HG02642 (cell line): ENCODE measurements around the gene ZNF423.

Experiments
- ATAC-seq: cut with Tn5 transposase; IDR thresholded peaks from one replicate; pipeline ENCODE4 v1.9.1; 2021; ENCODE audit warnings: mild to moderate bottlenecking; ENCODE audit not compliant: unreplicated experiment, poor library complexity

Gene ZNF423

DNA sequence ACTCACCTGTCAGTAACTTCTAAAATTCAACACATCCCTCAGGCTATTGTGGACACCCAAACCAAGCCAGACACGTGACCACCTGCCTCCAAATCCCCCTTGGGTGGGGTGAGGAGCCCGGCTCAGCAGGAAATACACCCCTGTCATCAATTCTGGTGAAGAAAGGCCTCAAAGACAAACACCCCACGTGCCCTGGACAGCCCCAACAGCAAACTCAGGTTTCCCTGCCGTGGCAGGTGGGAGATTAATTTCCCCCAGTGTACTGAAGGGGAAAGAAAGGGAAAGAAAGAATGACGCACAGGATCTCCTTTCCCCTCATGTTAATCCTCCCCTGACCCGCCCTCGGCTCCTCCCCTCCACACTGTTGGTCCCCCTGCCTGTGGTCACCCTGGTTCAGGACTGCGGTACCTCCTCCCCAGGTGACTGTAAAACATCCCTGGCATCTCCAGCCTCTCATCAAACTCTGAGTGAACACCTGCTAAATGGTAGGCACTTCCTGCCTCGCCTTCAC is 98.3 kb downstream of the ZNF423 start:
- no peak for ATAC-seq

DNA sequence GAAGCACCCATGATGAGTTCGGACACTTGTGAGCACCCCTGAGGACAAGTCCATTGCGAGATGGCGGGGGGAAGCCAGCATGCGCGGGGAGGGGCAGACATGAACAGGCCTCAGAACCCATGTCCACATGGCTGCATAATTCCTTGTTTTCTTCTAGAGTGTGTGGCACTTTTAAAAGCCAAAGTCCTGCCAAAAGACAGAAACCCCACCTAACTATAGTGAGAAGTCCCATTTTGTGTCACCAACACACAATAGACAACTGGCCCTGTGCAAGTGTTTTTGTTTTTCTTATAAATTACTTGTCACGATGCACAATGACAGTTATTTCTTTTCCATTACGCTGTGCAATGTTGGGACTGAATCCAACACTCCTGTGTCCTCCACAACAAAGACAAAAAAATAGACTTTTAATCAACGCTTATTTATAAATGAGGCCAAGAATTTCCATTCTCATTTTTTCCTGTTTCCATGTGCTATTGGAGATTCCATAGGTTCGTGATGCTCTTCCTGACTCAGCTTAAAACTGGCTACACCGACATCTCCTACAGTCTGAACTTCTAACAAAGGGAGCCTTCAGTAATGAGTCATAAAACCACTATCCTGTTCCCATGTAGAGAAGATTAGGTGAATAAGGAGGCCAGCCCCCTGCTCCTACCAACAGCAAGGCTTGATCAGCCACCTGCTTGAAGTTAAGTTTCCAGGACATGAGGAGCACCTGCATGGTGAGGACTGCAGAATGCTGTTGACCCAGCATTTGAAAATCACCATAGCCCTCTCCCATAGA is 98.9 kb downstream of the ZNF423 start:
- ATAC-seq = no peak

DNA sequence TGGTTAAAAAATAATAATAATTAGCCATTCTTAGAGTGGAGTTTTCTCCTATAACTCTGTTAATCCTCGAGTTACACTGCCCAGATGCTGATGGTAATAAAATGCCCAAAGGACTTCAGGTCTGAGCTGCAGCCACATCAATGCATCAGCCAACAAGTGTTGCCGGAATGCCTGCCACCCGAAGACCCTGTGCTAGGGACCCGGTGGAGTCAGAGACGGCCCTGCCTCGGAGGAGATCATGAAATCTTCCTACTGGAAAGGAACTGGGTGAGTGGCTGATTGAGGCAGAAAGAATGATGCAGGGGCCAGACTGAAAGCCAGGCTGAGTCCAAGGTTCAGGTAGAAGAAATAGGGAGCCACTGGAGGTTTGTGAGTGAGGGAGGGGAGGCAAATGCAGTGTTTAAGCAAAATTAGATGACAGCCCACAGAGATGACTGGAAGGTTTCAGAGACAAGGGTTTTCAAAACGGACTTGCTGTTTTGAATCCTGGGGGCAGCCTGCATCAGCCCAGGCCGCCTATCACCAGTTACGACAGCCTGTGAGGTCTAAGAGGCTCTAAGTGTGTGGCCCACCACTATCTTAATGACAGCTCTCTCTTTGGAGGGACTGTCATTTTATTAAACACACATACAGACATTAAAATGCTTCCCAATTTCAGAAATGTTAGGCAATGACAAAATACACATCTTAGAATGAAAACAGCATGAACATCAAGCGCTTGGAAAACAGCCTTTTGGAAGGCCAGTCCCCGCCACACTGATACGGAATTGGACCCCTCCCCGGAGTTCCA is 100.0 kb downstream of the ZNF423 start:
- ATAC-seq = no peak

DNA sequence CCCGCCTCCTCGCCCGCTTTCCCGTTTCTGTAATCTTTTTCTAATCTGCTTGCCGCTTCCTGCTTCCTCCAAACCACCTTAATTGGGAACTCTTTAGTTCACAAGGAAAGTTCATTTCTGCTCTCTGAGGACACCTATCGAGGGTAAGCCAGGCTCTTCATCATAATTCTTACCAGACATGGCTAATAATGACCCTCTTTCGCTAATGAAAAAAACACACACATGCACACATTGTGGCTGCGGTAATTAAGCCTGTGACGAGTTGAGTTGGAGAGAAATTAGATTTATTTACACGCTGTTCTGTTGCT is 100.6 kb downstream of the ZNF423 start:
- no peak for ATAC-seq

DNA sequence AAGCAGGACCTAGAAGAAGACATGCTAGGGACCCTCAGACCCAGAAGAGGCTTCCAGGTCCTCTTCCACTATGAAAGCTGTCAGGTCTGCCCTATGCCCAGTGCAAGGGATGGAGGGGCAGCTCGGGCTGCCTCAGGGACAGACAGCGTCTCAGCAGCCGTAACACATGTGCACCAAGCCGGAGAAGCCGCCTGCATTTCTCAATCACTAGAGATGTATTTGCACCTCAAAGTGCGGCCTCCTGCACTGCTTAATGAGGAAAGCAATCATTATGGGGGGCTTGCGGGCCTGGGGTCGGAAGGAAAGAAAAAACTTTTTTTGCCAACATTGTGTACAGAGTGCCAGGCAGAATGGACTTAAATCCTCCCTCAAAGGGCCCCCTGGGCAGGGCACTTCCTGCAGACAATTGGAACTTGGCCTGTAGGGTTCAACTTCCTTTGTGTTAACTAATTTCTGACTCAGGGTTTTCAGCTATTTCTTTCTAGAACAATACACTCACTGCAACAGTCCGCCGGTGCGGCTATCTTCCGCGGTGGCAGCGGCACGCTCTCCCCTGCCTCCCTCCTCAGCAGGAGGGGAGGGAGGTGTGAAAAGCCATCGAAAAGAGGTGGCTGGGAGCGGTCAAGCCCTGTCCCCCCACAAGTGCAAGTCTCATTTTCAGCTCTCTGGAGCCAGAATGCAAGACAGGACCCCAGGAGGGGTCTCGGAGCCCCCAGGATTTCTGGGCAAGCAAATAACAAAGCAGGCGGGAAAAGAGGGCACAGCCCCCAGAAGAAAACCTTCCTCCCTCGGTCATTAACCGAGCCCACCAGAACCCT is 101.2 kb downstream of the ZNF423 start:
- no peak for ATAC-seq

DNA sequence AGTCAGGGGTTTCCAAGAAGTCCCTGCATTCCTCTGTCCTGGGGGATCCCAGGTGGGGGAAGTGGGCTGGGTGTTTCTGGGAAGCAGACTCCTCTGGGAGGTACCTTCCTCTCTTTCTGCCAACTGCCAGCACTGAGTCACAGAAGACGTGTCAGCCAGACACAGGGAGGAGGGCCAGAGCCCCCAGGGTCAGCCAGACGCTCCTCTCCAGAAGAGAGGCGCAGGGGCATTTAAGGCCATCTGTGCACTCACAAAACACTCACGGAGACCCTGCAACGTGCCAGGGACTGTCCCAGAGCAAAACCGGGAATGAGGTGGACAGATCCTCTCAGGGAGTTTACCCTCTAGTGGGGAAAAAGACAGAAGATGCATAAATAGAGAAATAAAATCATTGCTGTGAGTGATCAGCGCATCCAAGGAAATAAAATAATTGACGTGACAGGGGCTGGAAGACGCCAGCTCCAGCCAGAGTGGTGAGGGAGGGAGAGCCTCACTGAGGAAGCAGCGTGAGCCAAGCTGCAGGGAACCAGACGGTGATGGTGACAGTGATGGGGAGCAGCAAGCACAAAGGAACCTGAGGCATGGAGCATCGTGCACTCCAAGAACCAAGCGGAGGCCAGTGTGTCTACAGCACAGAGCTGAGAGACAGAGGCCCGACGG is 105.4 kb downstream of the ZNF423 start:
- ATAC-seq = no peak

DNA sequence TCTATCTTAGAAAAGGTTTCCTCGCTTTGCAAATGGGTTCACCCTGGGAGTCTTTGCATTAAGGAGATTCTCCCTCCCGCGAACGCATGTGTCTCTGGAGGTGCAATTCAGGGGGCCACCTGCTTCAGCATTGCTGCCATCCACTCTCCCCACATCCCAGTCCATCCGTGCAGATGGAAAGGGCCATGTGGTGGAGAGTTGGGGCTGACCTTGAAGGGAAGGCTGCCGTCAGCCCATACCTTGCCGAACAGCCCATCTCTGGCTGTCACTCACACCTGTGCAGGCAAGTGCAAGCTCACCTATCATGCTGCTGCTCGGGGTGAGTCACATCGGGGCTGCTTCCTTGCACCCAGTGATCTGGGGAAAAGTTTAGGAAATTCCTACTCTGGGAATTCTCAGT is 106.1 kb downstream of the ZNF423 start:
- ATAC-seq = no peak

DNA sequence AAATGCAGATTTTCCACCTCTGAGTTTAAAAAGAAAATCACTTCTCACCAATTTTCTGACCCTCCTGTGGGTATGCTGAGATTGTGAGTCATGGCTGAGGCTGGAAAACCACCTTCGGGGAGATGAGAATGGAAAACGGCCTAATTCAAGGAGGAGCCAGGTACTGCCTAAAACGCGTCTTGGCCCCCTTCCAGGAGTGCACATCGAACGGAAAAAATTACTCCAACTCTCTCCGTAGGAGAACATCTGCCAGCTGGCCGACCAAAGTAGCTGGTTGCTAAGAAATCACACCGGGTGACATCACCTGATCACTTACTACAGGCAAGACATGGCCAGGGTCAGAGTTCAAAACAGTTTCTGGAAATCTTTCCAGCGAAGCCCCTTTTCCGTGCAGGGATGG is 107.6 kb downstream of the ZNF423 start:
- no peak for ATAC-seq

DNA sequence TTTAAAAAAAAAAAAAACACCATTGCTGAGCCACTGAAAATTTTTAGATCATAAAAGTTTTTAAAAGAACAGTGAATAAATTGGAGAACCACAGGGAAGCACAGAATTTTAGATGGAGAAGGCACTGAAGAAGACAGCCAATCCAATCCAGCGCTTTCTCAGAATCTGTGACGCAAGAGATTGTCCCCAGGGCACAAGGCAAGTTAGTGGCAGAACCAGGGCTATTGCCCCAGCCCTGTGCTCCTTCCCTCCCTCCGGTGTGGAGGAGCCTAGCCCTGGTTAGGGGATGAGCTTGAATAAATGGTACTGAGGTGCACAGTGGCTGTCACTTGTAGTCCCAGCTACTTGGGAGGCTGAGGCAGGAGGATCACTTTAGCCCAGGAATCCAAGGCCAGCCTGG is 108.3 kb downstream of the ZNF423 start:
- ATAC-seq = no peak

DNA sequence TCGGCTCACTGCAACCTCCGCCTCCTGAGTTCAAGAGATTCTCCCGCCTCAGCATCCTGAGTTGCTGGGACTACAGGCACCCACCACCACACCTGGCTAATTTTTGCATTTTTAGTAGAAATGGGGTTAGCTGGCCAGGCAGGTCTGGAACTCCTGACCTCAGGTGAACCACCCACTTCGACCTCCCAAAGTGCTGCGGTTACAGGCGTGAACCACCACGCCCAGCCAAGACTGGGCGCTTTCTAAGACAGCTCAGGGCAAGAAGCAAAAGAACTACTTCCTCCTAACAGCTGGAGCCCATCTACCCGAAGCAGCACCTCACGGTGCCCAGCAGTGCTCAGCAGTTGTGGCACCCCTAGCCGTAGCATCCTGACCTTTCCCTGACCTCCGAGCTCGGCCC is 109.4 kb downstream of the ZNF423 start:
- no peak for ATAC-seq

DNA sequence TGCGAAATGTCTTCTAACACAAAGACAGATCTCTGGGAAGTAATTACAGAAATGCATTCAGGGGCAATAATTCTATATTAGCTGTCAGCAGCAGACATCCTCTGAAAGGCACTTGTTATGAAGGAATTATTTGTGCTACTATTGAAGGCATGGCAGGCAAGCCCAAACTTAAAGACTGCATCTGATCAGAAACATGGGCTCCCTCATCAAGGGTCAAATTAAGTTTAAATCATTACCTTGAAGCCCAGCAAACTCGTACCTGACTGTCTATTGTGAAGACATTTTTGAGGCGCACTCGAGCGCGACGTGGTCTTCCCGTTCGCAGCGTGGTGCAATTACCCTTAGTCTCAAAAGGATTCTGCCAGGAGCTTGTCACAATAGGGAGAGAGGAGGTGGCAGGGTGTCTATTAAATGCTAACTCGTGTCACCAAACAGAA is 110.6 kb downstream of the ZNF423 start:
- ATAC-seq = no peak

DNA sequence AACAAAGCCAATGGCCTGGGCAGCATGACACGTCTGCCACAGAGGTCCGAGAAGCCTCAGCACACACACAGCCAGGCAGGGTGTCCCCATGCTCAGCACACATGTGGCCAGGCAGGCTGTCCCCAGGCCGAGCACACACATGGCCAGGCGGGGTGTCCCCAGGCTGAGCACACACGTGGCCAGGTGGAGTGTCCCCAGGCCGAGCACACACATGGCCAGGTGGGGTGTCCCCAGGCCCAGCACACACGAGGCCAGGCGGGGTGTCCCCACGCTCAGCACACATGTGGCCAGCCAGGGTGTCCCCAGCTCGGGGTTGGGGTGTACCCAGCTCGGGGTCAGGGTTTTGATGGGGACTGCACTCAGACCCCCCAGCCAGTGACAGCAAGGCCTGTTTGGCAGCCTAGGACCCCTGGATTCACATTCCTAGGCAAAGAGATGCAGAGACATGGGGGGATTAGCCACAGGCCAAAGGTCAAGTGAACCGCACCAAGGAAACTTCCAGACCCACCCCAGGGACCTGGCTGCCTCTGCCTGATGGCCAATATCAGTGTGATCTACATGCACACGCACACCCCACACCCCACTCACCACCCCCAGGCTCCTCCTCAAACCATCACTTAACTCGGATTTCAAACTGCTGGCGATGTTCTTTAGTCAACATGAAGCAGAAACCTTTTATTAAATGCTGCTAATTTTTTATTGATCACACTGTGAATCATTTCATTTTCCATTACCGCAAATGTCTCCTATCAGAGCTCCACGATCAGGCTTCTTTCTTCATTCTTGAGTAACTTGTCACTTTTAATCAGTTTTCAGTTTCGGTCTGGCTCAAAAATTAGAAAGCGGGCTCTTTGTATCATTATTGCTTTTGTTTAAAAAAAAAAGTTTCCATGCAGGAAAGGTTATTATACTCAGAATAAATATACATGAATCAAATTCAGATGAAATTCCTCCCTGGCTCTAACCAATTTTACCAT is 111.4 kb downstream of the ZNF423 start:
- no peak for ATAC-seq

DNA sequence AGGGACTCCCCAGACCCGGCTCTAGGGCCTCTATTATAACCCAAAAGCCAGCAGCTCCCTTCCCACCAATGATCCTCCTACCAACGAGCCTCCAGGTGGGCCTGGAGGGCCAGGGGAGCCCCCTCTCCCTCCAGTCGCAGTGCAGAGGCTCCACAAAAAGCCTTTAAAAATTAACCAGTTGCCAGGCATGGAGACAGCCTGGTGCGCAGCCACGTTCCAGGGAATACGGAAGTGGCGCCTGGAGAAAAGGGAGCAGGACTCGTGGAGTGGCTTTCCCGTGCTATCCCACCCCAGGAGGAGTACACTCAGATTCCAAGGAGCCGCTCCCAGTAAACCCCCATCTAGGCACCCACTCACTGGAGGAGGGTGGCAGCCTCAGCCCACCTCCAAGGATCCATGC is 112.3 kb downstream of the ZNF423 start:
- no peak for ATAC-seq

DNA sequence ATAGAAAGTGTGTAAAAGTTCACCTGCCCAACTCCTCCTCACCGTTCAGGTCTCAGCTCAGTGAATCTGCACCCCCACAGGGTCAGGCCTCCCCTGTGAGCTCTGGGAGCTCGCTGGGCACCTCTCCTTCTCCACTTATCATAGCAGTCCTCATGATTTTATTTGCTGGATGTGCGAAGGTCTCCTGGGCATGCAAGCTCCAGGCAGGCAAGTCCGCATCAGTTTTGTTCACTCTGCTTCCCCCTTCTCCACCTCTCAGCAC is 112.8 kb downstream of the ZNF423 start:
- ATAC-seq = no peak

DNA sequence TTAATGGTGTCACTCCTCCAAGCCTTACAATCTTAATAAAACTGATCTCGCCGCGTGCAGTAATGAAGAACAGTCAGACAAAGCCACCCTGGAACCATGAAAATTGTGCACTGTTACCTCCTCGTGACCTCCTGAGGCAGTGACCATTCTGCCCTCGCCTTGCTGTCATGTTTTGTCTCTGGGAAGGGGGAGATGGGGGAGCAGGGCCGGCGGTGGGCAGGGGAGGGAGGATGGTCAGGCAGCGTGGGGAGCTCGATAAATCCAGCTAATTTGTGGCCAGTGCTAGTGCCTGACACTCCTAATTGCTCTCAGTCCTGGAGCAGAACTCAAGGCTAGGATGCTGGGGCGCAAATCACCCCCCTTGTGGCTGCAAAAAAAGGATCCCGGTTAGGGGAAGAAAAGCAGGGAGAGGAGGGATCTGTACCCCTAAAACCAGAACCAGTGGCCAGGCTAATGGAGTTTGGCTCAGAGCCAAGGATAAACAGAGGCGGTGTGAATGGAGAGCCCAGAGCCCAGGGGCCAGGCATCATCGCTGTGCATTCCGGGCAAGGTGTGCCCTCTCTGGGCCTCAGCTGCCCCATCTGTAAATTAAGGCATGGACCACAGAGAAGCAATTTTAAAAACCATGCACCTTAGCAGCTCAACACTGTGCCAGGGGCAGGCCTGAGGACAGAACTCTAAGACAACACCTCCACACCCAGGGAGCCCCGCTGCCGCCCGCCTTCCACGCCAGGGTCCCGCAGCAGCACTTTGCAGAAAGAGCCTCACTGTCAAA is 113.3 kb downstream of the ZNF423 start:
- ATAC-seq = no peak

DNA sequence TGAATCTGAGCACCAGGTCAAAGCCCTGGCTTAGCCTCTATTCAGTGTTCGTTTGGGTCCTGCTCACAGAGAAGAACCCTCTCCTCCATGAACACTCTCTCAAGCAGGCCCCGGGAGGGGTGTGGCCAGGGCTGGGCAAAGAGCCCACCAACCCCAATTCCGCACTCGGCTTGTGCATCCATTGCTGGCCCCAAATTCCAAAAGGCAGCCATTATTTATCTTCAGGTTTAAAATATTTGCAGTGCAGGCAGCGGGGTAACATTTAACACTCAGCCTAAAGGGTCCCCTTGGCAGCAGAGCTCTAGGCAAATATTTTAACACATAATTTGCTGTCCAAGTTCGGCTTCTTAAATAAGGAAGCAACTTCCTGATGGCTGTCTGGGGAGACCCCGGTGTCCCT is 115.7 kb downstream of the ZNF423 start:
- no peak for ATAC-seq

DNA sequence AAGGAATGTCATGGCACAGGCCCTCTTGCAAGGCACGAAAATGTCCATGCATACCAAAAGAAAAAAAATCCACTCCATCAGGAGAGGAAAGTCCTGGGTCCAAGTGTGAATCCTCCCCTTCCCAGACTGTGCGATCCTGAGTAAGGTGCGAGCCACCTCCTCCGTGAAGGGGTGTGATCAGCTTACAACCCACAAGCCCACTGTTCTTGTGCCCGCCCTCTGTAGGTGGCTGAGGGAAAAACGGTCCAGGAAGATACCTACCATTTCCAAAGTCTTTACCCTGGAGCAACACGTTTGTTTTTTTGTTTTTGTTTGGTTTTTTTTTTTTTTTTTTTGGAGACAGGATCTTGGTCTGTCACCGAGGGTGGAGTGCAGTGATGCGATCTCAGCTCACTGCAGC is 116.5 kb downstream of the ZNF423 start:
- ATAC-seq = no peak

DNA sequence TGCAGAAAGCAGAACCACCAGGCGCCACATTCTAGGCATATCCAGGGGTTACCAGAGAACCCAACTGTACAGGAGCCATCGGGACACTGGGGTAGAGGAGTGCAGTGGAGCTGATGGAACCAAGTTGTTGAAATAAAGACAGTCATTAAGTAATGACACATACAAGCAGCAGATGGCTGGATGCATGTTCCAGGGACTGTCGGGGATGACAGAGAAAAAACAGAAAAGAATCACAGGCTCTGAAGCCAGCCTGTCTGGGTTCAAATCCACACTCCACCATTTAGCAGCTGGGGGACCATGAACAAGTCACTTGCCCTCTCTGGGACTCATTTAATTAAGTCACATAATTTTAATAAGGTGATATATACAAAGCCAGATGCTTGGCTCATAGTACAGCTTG is 117.1 kb downstream of the ZNF423 start:
- ATAC-seq = no peak

DNA sequence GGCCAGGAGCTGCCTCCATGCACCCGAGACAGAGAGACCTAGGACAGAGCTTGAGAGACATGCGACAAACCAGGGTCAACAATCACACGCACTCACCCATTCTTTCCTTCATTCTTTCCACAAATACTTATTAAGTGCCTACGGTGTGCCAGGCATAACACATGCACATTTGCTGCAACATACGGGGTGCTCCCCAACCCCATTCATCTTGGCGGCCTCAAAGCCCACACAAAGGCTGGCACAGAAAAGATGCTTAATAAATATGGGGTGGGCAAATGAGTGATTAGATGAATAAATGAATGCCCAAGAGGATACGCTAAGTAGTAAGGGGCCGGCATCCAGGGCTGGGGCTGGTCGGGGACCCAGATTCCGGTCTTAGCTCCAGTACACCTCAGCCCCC is 117.9 kb downstream of the ZNF423 start:
- ATAC-seq = no peak
